Activated naive CD8-positive, alpha-beta T cell treated with anti-CD3 and anti-CD28 coated beads, Interleukin-2, amount 50 U/mL, for 24 hours (primary cell): ENCODE data around the gene PDCD1.
A peak's percentile ranks its signal among the peaks of the same experiment; 100 is the strongest.

Experiments
- ATAC-seq: fragments of 150-1000 bp; cut with Tn5 transposase; one replicate; pipeline ENCODE4 v1.10.0; 2021
- DNase-seq: peaks from one replicate; pipeline ENCODE4 v3.0.0; 2021
- H3K27ac Mint-ChIP-seq: one replicate; pipeline ENCODE4 v1.8.0; 2021; ENCODE audit warnings: mild to moderate bottlenecking, mixed read lengths
- H3K27me3 Mint-ChIP-seq: one replicate; pipeline ENCODE4 v1.8.0; 2021; ENCODE audit warnings: mixed read lengths
- H3K36me3 Mint-ChIP-seq: one replicate; pipeline ENCODE4 v1.8.0; 2021; ENCODE audit warnings: low read depth, mixed read lengths
- H3K4me1 Mint-ChIP-seq: one replicate; pipeline ENCODE4 v1.8.0; 2021; ENCODE audit warnings: mixed read lengths
- H3K4me3 Mint-ChIP-seq: one replicate; pipeline ENCODE4 v1.8.0; 2021; ENCODE audit warnings: mild to moderate bottlenecking, moderate library complexity, mixed read lengths
- H3K9me3 Mint-ChIP-seq: one replicate; pipeline ENCODE4 v1.8.0; 2021; ENCODE audit warnings: mixed read lengths

Gene PDCD1

GRCh38 chr2:241866790-241867645 is 8.3 kb upstream of the PDCD1 start:
- Mint-ChIP-seq H3K4me1 (peaks cover 80% of the 10 kb centered on the region), H3K27me3 (peaks cover 19% of the 10 kb centered on the region), H3K9me3 (peaks cover 13% of the 10 kb centered on the region), H3K36me3 (peaks cover 6% of the 10 kb centered on the region), H3K4me3 (no peak overlapping the region), H3K27ac (no peak overlapping the region)
- ATAC-seq, result no peak
- DNase-seq, result no peak

- DNase-seq (no peak), ATAC-seq (no peak)
- Mint-ChIP-seq H3K9me3 (peaks cover 13% of the 10 kb centered on the region), H3K4me3 (no peak overlapping the region), H3K36me3 (peaks cover 6% of the 10 kb centered on the region), H3K27me3 (peaks cover 27% of the 10 kb centered on the region), H3K27ac (peak overlapping the region; percentile 43), H3K4me1 (peaks cover 83% of the 10 kb centered on the region)
Measured at GRCh38 chr2:241865957-241866789, 7.5 kb upstream of the PDCD1 start.

- Mint-ChIP-seq H3K4me1 (peaks cover 83% of the 10 kb centered on the region), H3K36me3 (peaks cover 6% of the 10 kb centered on the region), H3K27ac (peak overlapping the region; percentile 43), H3K9me3 (peaks cover 13% of the 10 kb centered on the region), H3K27me3 (peaks cover 27% of the 10 kb centered on the region), H3K4me3 (peak overlapping the region; percentile 8)
- DNase-seq, result no peak
- no peak for ATAC-seq
Measured at GRCh38 chr2:241865416-241865956, 6.8 kb upstream of the PDCD1 start.

GRCh38 chr2:241864850-241865213 is 6.1 kb upstream of the PDCD1 start:
- Mint-ChIP-seq H3K4me1 (peaks cover 86% of the 10 kb centered on the region), H3K4me3 (no peak overlapping the region), H3K27me3 (peaks cover 27% of the 10 kb centered on the region), H3K27ac (peak overlapping the region; percentile 89), H3K36me3 (peaks cover 6% of the 10 kb centered on the region), H3K9me3 (peaks cover 13% of the 10 kb centered on the region)
- DNase-seq, result no peak
- ATAC-seq, result no peak

- DNase-seq, result no peak
- H3K27me3 Mint-ChIP-seq, result peaks cover 27% of the 10 kb centered on the region
- H3K36me3 Mint-ChIP-seq, result peaks cover 6% of the 10 kb centered on the region
- peaks cover 89% of the 10 kb centered on the region for H3K4me1 Mint-ChIP-seq
- peak overlapping the region; percentile 89 for H3K27ac Mint-ChIP-seq
- peaks cover 13% of the 10 kb centered on the region for H3K9me3 Mint-ChIP-seq
- no peak for ATAC-seq
- H3K4me3 Mint-ChIP-seq, result peak overlapping the region; percentile 40
Measured at GRCh38 chr2:241864168-241864849, 5.6 kb upstream of the PDCD1 start.

- Mint-ChIP-seq H3K4me3 (peak overlapping the region; percentile 68), H3K36me3 (peaks cover 6% of the 10 kb centered on the region), H3K27me3 (peaks cover 25% of the 10 kb centered on the region), H3K4me1 (peaks cover 81% of the 10 kb centered on the region), H3K27ac (peak overlapping the region; percentile 89), H3K9me3 (peaks cover 13% of the 10 kb centered on the region)
- DNase-seq (peak; percentile 81), ATAC-seq (peak; percentile 48)
Measured at GRCh38 chr2:241863536-241863954, 4.9 kb upstream of the PDCD1 start.

GRCh38 chr2:241862775-241863535 is 4.3 kb upstream of the PDCD1 start:
- Mint-ChIP-seq H3K27ac (peak overlapping the region; percentile 89), H3K4me3 (peak overlapping the region; percentile 68), H3K4me1 (peaks cover 77% of the 10 kb centered on the region), H3K27me3 (peaks cover 25% of the 10 kb centered on the region), H3K36me3 (peaks cover 6% of the 10 kb centered on the region), H3K9me3 (peaks cover 13% of the 10 kb centered on the region)
- DNase-seq, result no peak
- ATAC-seq, result no peak

GRCh38 chr2:241862093-241862492 is 3.4 kb upstream of the PDCD1 start:
- Mint-ChIP-seq H3K9me3 (peaks cover 13% of the 10 kb centered on the region), H3K4me1 (peaks cover 68% of the 10 kb centered on the region), H3K27ac (peak overlapping the region; percentile 94), H3K27me3 (peaks cover 25% of the 10 kb centered on the region), H3K4me3 (no peak overlapping the region), H3K36me3 (peaks cover 6% of the 10 kb centered on the region)
- no peak for DNase-seq
- ATAC-seq, result no peak

- Mint-ChIP-seq H3K27ac (peak overlapping the region; percentile 94), H3K27me3 (peaks cover 25% of the 10 kb centered on the region), H3K36me3 (peaks cover 13% of the 10 kb centered on the region), H3K9me3 (peaks cover 13% of the 10 kb centered on the region), H3K4me3 (peak overlapping the region; percentile 22), H3K4me1 (peaks cover 72% of the 10 kb centered on the region)
- DNase-seq (no peak), ATAC-seq (no peak)
Measured at GRCh38 chr2:241861264-241861663, 2.6 kb upstream of the PDCD1 start.

- Mint-ChIP-seq H3K4me3 (no peak overlapping the region), H3K36me3 (peaks cover 17% of the 10 kb centered on the region), H3K9me3 (peaks cover 13% of the 10 kb centered on the region), H3K4me1 (peaks cover 72% of the 10 kb centered on the region), H3K27ac (peak overlapping the region; percentile 94), H3K27me3 (peaks cover 20% of the 10 kb centered on the region)
- ATAC-seq (peak; percentile 41), DNase-seq (no peak)
Measured at GRCh38 chr2:241860184-241861078, 1.7 kb upstream of the PDCD1 start.

- peak overlapping the region; percentile 87 for H3K4me3 Mint-ChIP-seq
- peak overlapping the region; percentile 94 for H3K27ac Mint-ChIP-seq
- H3K4me1 Mint-ChIP-seq, result peaks cover 63% of the 10 kb centered on the region
- peak; percentile 70 for ATAC-seq
- DNase-seq, result peak; percentile 82
- H3K9me3 Mint-ChIP-seq, result peaks cover 7% of the 10 kb centered on the region
- peaks cover 17% of the 10 kb centered on the region for H3K36me3 Mint-ChIP-seq
- peaks cover 14% of the 10 kb centered on the region for H3K27me3 Mint-ChIP-seq
Measured at GRCh38 chr2:241859436-241860183, 916 bp upstream of the PDCD1 start.

GRCh38 chr2:241859017-241859435 is 332 bp upstream of the PDCD1 start:
- peaks cover 1% of the 10 kb centered on the region for H3K9me3 Mint-ChIP-seq
- H3K4me1 Mint-ChIP-seq, result peaks cover 57% of the 10 kb centered on the region
- peaks cover 15% of the 10 kb centered on the region for H3K36me3 Mint-ChIP-seq
- H3K27me3 Mint-ChIP-seq, result peaks cover 8% of the 10 kb centered on the region
- DNase-seq (no peak), ATAC-seq (peak; percentile 12)
- peak overlapping the region; percentile 94 for H3K27ac Mint-ChIP-seq
- H3K4me3 Mint-ChIP-seq, result peak overlapping the region; percentile 87
